NCI-H1092 (cell line): ENCODE measurements around the gene LCORL.
"Not testable (repeated sequence)": the region's sequence is repeated elsewhere in the genome, so short reads cannot be mapped to it uniquely, and the experiment has no call there.

ENCODE experiments used
- DNase-seq: peaks from one replicate; lab custom pipeline; 2025; lab: John Stamatoyannopoulos, UW

LCORL gene

DNA sequence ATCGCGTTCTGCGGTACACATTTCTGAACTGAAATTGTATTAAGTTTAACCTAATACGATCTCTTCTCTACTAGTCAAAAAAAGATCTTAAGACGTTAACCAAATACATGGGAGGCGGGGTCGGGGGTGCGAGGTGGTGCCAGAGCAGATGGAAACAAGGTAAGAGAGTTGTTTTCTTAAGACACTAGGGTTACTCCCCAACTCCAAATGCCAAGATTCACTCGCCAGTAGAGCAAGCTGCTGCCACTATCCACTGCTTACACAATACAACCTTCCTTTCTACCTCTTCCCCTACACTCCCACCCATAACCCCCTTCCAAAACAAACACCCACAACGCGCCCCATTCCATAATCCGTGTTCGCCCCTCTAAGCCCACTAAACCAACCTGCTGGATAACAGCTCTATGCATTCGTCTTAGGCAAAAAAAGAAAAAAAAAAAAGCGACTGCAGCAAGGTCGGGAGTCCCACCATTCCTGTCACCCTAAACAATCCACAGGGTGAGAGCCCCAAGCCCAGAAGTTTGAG lies 1.3 kb downstream of the LCORL start:
- DNase-seq: no peak

DNA sequence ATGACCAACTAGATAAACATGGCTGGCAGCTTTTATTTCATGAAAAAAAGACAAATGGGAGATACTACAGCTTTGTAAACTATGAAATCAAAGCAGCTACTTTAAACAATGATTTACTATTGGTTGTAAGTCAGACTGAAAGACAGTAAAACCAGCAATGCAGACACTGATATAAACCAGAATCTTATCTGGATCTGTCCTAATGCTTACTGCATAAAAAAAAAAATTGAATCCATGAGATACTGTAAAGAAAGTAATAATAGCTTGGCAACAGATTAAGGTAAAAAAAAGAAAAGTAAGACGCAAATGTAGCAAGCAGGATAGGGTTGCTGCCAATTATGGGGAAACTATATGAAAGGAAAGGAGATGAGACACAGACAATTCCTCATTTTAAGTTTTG lies 7.3 kb downstream of the LCORL start:
- DNase-seq: no peak

DNA sequence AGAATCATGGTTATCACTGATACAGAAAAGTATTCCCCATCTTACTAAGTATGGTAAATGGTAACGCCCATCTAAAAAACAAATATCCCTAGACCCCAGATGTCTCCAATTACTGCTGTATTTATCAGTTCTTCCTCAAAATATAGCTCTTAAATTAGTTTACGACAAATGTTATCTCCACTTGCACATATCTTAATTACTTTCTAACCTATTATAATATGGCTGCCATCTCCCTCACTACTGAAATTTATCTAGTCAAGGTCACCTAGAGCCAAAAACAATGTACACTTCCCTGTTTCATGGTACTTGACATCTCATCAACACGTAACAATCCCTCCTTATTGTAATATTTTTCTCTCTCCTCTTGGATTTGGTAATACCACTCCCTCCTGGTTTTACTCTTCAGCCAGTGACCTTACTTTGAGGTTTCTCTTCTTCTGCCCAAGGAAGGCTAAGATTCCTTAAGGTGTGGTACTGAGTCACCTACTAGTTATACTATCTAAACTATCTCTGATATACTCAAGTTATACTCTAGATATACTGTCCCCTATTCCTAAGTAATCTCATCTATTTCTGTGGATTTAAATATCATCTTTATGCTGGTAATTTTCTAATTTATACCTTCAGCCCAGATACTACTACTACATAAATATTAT lies 8.6 kb downstream of the LCORL start:
- DNase-seq: no peak

DNA sequence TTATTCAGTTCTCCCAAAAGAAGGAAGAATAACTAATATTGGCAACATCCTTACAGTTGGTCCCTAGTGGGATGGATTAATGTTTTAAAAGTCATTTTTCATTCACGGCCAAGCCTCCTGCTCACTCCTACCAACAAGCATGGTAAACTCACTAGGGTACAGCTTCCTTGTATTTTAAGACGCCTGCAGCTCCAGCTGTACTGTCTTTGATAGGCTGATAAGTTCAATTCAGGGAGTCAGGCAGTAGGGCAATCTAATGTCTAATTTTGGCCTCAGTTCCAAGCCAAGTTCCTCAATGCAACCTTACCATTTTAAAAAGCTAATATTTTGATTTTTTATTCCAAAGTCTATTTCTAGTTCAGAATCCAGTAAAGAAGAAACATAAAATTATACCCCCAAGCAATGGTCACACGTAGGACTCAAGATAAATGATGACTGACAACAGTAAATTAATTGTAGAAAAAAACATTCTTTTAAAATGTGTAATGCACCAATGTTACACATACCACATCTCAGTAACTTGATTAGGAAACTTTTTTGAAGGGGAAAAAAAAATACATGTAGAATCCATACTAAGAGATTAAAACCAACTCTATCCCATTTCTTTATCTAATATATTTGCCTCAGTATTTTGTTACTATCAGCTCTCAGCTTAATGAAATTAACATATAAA lies 9.3 kb downstream of the LCORL start:
- no peak for DNase-seq

- DNase-seq: no peak
Measured at GRCh38 chr4:18007625-18008024, 13.9 kb downstream of the LCORL start.

DNA sequence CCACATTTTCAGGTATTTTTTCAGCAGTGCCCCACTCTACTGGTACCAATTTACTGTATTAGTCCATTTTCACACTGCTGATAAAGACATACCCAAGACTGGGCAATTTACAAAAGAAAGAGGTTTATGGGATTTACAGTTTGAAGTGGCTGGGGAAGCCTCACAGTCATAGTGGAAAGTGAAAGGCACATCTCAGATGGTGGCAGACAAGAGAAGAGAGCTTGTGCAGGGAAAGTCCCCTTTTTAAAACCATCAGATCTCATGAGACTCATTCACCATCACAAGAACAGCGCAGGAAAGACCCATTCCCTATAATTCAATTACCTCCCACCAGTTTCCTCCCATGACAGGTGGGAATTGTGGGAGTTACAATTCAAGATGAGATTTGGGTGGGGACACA lies 15.1 kb downstream of the LCORL start:
- not testable (repeated sequence) for DNase-seq

DNA sequence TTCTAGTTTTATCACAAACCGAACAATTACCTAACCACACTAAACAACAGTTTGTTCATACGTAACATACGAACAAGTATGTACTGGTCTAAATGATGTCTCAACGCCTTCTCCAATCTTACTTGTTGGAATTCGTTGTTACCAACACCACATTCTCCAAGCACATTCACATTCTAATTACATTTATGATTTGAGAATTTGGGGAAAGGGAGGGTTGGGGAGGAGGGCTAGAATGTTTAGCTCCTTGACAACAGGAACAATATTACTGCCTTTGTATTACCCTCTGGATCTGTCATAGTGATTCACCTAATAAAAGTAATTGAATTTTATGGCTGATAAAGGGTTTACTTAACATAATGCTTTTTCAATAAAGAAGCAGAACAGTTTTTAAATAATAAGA lies 24.4 kb downstream of the LCORL start:
- no peak for DNase-seq

DNA sequence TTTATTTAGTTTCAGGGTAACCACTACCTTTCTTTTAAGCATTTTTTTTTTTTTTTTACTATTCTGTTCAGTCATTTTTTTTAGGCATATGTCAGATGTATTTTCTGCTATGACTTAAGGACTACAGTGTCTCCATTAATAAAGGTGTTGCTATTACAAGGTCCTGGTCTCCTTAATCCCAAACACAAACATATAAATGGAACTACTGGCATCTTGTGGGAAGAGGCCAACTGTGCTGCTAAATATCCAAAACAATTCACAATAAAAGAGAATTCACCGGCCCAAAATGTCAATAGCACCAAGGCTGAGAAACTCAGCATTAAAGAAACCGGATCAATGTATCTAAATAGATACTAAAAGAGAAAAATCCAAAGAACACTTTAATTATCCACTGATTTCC lies 26.4 kb downstream of the LCORL start:
- DNase-seq: no peak

DNA sequence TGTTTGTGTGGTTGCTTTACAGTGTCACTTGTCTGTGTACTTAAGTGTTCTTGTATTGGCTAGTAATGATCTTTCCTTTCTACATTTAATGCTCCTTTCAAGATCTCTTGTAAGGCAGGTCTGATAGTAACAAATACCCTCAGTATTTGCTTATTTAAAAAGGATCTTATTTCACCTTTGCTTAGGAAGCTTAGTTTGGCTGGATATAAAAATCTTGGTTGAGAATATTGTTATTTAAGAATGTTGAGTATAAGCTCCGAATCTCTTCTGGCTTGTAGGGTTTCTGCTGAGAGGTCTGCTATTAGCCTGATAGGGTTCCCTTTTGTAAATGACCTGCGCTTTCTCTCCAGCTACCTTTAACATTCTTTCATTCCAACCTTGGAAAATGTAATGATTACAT lies 35.7 kb downstream of the LCORL start:
- DNase-seq: no peak

DNA sequence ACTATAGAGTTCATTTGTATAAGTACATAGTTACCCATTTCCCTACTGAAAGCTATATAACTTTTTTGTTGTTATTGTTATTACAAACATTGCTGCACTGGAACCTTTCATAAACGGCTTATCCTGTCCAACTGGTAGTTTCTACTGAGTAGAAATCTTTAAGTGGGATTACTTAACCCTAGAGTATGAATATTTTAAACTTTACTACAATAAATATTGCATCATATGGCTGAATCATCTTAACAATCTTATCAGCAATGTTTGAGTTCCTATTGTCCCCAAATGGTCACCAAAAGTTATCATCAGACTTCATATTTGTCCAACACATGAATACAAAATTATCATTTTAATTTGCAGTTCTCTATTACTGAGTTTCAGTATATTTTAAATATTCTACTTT lies 40.5 kb downstream of the LCORL start:
- DNase-seq: no peak

- DNase-seq: no peak
Measured at GRCh38 chr4:17968721-17969120, 52.8 kb downstream of the LCORL start.

GRCh38 chr4:17967078-17967477 lies 54.5 kb downstream of the LCORL start:
- no peak for DNase-seq

- DNase-seq: no peak
Measured at GRCh38 chr4:17966312-17966711, 55.2 kb downstream of the LCORL start.

- no peak for DNase-seq
Measured at GRCh38 chr4:17964576-17964975, 57.0 kb downstream of the LCORL start.

- DNase-seq: no peak
Measured at GRCh38 chr4:17962171-17962570, 59.4 kb downstream of the LCORL start.

GRCh38 chr4:17961249-17961648 lies 60.3 kb downstream of the LCORL start:
- no peak for DNase-seq

- DNase-seq: no peak
Measured at GRCh38 chr4:17958181-17958580, 63.4 kb downstream of the LCORL start.

- no peak for DNase-seq
Measured at GRCh38 chr4:17957688-17958087, 63.9 kb downstream of the LCORL start.

DNA sequence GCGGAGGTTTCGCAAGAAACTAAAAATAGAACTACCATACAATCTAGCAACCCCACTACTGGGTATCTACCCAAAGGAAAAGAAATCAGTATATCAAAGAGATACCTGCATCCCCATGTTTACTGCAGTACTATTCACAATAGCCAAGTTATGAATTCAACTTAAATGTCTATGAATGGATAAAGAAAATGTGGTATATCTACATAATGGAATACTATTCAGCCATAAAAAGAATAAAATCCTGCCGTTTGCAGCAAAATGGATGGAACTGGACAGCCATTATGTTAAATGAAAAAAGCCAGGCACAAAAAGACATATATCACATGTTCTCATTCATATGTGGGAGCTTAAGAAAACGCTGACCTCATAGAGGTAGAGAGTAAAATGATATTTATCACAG lies 65.3 kb downstream of the LCORL start:
- no peak for DNase-seq

DNA sequence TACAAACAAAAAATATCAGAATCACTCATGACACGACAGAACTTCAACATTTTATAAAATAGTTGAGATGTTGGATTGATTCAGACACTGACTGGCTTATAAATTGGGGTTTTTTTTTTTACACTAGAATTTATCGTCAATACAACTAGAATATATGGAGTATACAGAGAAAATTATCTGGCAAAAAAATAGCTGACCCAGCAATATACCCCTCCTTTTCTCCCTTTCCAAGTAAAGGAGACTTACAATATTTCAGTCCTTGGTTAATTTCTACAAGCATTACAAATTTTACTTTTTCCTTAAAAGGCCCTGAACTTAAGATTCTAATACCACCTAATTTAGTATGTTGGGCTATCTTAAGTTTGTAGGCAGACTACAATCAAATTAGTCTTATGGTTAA lies 76.3 kb downstream of the LCORL start:
- no peak for DNase-seq

DNA sequence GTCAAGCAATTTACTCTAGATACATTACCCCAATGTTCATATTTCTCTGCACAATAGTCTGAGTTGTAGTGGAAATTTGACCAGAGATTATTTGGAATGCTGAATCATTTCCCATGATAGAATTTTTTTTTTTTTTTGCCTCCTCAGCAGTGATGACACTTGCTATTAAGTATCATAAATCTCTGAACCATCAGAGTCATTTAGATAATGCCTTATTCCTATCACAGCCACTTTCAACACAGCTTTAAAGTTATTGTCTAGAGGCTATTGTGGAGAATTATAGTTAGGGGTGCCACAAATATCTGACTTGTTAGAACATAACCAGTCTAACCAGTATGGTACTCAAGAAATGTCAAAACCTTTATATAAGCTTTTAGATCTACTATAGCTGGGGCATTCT lies 79.8 kb downstream of the LCORL start:
- DNase-seq: no peak

DNA sequence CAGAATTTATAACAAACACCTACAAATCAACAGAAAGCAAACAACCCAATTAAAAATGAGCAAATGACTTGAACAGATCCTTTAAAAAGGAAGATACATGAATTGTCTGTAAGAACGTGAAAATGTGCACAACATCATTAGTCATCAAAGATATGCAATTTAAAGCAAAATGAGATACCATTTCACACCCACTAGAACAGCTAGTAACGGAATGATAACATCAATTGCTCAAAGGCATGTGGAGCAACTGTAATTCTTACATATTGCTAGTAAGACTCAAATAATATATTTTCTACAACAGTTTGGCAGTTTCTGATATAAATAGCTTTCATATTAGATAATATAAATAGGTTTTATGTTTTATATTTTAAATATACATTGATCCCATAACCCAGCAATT lies 82.5 kb downstream of the LCORL start:
- no peak for DNase-seq

GRCh38 chr4:17934286-17934685 lies 87.3 kb downstream of the LCORL start:
- DNase-seq: no peak

DNA sequence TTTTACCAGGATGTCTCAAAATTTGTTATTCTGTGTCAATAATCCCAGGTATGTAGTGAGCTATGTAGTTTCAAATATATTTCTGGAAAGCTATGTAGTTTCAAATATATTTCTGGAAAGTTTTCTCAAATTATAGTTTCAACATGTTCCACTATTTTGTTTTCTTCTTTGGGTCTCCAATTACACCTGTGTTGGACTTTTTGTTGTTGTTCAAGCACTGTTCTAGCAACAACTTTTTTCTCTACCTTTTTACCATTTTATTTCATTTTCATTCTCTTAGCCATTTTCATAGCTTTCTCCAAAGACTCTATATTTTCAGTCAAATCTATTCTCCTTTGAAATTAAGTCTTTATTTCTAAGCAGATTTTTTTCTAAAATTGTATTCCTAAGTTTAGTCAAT lies 88.4 kb downstream of the LCORL start:
- DNase-seq: no peak
